AG10803 (cell line): ENCODE measurements around the gene DOCK4.

ENCODE experiments used
- DNase-seq: peaks from one replicate; pipeline ENCODE4 v3.0.0; 2010; ENCODE audit warnings: low read depth
- H3K4me3 ChIP-seq: 2 replicates; pipeline ENCODE4 v1.5.1; 2011; ENCODE audit warnings: mild to moderate bottlenecking, low read length, control low read depth
- CTCF ChIP-seq: conservative IDR thresholded peaks from 2 replicates; pipeline ENCODE4 v1.5.1; 2011; ENCODE audit warnings: mild to moderate bottlenecking, low read length, control low read depth, inconsistent platforms

The DOCK4 gene

GRCh38 chr7:112184455-112184854 lies 21.7 kb downstream of the DOCK4 start:
- H3K4me3 ChIP-seq = no peak overlapping the region
- no peak for TF ChIP-seq CTCF
- no peak for DNase-seq

GRCh38 chr7:112183266-112183665 lies 22.9 kb downstream of the DOCK4 start:
- H3K4me3 ChIP-seq = no peak overlapping the region
- no peak for DNase-seq
- no peak for TF ChIP-seq CTCF

GRCh38 chr7:112182749-112183148 lies 23.4 kb downstream of the DOCK4 start:
- TF ChIP-seq CTCF = no peak
- DNase-seq = no peak
- H3K4me3 ChIP-seq = no peak overlapping the region

- no peak for DNase-seq
- no peak for TF ChIP-seq CTCF
- no peak overlapping the region for H3K4me3 ChIP-seq
These were observed 26.0 kb downstream of the DOCK4 start for GRCh38 chr7:112180223-112180622.

- no peak overlapping the region for H3K4me3 ChIP-seq
- TF ChIP-seq CTCF = no peak
- no peak for DNase-seq
These were observed 29.3 kb downstream of the DOCK4 start for GRCh38 chr7:112176693-112177415.

GRCh38 chr7:112176241-112176640 lies 30.0 kb downstream of the DOCK4 start:
- TF ChIP-seq CTCF = no peak
- DNase-seq = no peak
- no peak overlapping the region for H3K4me3 ChIP-seq

GRCh38 chr7:112174192-112174591 lies 32.0 kb downstream of the DOCK4 start:
- TF ChIP-seq CTCF = no peak
- DNase-seq = no peak
- no peak overlapping the region for H3K4me3 ChIP-seq
